DLD1 (cell line): ENCODE data around the gene TMTC2.

Source experiments
- in situ Hi-C: cut with HindIII; loops from 2 replicates; pipeline ENCODE4 v1.10.0; 2017; ENCODE audit warnings: low sequenced_read_pairs

Gene TMTC2

GRCh38 chr12:82996168-82996812 lies 309.6 kb downstream of the TMTC2 start:
- in situ Hi-C loops, result no loop called here

GRCh38 chr12:82998509-82998908 lies 311.8 kb downstream of the TMTC2 start:
- in situ Hi-C loops, result no loop called here

GRCh38 chr12:83003026-83003425 lies 316.3 kb downstream of the TMTC2 start:
- in situ Hi-C loops, result no loop called here

GRCh38 chr12:83005534-83006197 lies 319.0 kb downstream of the TMTC2 start:
- in situ Hi-C loops, result no loop called here

GRCh38 chr12:83008703-83009102 lies 322.0 kb downstream of the TMTC2 start:
- in situ Hi-C loops, result no loop called here

- in situ Hi-C loops, result no loop called here
Measured at GRCh38 chr12:83010169-83010804, 323.6 kb downstream of the TMTC2 start.

GRCh38 chr12:83015390-83016217 lies 328.9 kb downstream of the TMTC2 start:
- in situ Hi-C loops, result no loop called here

- in situ Hi-C loops, result no loop called here
Measured at GRCh38 chr12:83016218-83016835, 329.6 kb downstream of the TMTC2 start.

GRCh38 chr12:83016991-83017390 lies 330.3 kb downstream of the TMTC2 start:
- in situ Hi-C loops, result no loop called here

- in situ Hi-C loops, result no loop called here
Measured at GRCh38 chr12:83018088-83018487, 331.4 kb downstream of the TMTC2 start.

- in situ Hi-C loops, result no loop called here
Measured at GRCh38 chr12:83027021-83027723, 340.5 kb downstream of the TMTC2 start.

GRCh38 chr12:83031196-83031595 lies 344.5 kb downstream of the TMTC2 start:
- in situ Hi-C loops, result no loop called here

- in situ Hi-C loops, result no loop called here
Measured at GRCh38 chr12:83036847-83037246, 350.1 kb downstream of the TMTC2 start.

- in situ Hi-C loops, result no loop called here
Measured at GRCh38 chr12:83039413-83039812, 352.7 kb downstream of the TMTC2 start.

- in situ Hi-C loops, result no loop called here
Measured at GRCh38 chr12:83040339-83040738, 353.6 kb downstream of the TMTC2 start.

- in situ Hi-C loops, result no loop called here
Measured at GRCh38 chr12:83040991-83041390, 354.3 kb downstream of the TMTC2 start.

GRCh38 chr12:83042441-83043200 lies 355.9 kb downstream of the TMTC2 start:
- in situ Hi-C loops, result no loop called here

- in situ Hi-C loops, result no loop called here
Measured at GRCh38 chr12:83044736-83045135, 358.0 kb downstream of the TMTC2 start.

GRCh38 chr12:83046019-83046418 lies 359.3 kb downstream of the TMTC2 start:
- in situ Hi-C loops, result no loop called here

GRCh38 chr12:83049306-83049705 lies 362.6 kb downstream of the TMTC2 start:
- in situ Hi-C loops, result no loop called here
